ENCODE data around the gene KAZN. TPM values are rescaled to one million over a fixed set of nuclear protein-coding genes. Genes with fewer than 3 reads are reported as not detected.

Gene KAZN
- total and polyA plus RNA-seq, 2 experiments from 2014 or later = 7.9 to 15.6 TPM

- 87% methylated on average over 2 of the region's 2 CpGs for WGBS (ENCODE audit: low lambda C conversion rate, missing lambda C conversion rate)
These were observed 245.9 kb downstream of the KAZN start for GRCh38 chr1:14844356-14844755.

DNA sequence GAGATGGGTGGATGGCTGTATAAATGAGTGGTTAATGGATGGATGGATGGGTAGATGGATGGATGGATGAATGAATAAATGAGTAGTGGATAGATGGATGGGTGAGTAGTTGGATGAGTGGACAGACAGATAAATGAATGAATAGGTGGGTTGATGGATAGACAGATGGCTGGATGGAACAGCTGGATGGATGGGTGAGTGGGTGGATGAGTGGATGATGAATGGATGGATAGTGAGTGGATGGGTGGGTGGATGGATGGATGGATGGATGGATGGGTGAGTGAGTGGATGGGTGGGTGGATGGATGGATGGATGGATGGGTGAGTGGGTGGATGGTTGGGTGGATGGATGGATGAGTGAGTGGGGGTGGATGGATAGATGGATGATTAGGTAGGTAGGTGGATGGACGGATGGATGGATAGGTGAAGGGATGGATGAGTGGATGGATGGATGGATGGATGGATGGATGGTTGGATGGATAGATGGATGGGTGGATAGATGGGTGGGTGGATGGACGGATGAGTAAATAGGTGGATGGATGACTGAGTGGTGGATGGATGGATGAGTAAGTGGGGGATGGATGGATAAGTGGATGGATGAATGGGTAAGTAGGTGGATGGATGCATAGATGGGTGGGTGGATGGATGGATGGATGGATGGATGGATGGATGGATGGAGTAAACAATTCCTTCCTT, 246.6 kb downstream of the KAZN start:
- Histone ChIP-seq H3K27ac (no peak overlapping the region), H3K79me2 (no peaks in the 10 kb centered on the region), H4K20me1 (ENCODE audit: insufficient read depth, poor library complexity, severe bottlenecking) (no peaks in the 10 kb centered on the region), H2AFZ (no peak overlapping the region), H3K4me2 (no peak overlapping the region), H3K9me3 (ENCODE audit: low read depth) (peaks cover 7% of the 10 kb centered on the region), H3K9me2 (replicated peaks; ENCODE audit: insufficient read depth) (no peaks in the 10 kb centered on the region), H3K4me3 (no peak overlapping the region), H3K36me3 (replicated peaks; ENCODE audit: insufficient read depth, low read depth) (no peaks in the 10 kb centered on the region), H3K27me3 (no peaks in the 10 kb centered on the region), H3K4me1 (ENCODE audit: insufficient read depth) (no peaks in the 10 kb centered on the region)
- no peak for DNase-seq (ENCODE audit: low spot score)
- whole genome bisulfite sequencing (ENCODE audit: low lambda C conversion rate, missing lambda C conversion rate) = 94% methylated on average over 2 of the region's 2 CpGs
- TF ChIP-seq, protein P1, sequence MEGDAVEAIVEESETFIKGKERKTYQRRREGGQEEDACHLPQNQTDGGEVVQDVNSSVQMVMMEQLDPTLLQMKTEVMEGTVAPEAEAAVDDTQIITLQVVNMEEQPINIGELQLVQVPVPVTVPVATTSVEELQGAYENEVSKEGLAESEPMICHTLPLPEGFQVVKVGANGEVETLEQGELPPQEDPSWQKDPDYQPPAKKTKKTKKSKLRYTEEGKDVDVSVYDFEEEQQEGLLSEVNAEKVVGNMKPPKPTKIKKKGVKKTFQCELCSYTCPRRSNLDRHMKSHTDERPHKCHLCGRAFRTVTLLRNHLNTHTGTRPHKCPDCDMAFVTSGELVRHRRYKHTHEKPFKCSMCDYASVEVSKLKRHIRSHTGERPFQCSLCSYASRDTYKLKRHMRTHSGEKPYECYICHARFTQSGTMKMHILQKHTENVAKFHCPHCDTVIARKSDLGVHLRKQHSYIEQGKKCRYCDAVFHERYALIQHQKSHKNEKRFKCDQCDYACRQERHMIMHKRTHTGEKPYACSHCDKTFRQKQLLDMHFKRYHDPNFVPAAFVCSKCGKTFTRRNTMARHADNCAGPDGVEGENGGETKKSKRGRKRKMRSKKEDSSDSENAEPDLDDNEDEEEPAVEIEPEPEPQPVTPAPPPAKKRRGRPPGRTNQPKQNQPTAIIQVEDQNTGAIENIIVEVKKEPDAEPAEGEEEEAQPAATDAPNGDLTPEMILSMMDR (IDR thresholded peaks at IDR 0.05; ENCODE audit: poor library complexity) = no peak
- no peak for TF ChIP-seq EZH2 (IDR thresholded peaks at IDR 0.05; ENCODE audit: borderline replicate concordance)
- TF ChIP-seq EZH2phosphoT487 (IDR thresholded peaks at IDR 0.05; ENCODE audit: low read depth, severe bottlenecking, unreplicated experiment) = no peak

More at GRCh38 chr1:14844356-14844755, 245.9 kb downstream of the KAZN start:
- H3K27me3 ChIP-seq = no peaks in the 10 kb centered on the region
- H3K4me2 ChIP-seq = no peak overlapping the region
- H3K27ac ChIP-seq = no peak overlapping the region
- no peaks in the 10 kb centered on the region for H3K9me2 ChIP-seq (replicated peaks; ENCODE audit: insufficient read depth)
- TF ChIP-seq EZH2phosphoT487 (IDR thresholded peaks at IDR 0.05; ENCODE audit: low read depth, severe bottlenecking, unreplicated experiment) = no peak
- TF ChIP-seq, protein P1 (IDR thresholded peaks at IDR 0.05; ENCODE audit: poor library complexity) = no peak
- no peak for TF ChIP-seq EZH2 (IDR thresholded peaks at IDR 0.05; ENCODE audit: borderline replicate concordance)
- no peaks in the 10 kb centered on the region for H3K79me2 ChIP-seq
- H3K4me3 ChIP-seq = no peak overlapping the region
- H3K36me3 ChIP-seq (replicated peaks; ENCODE audit: insufficient read depth, low read depth) = no peaks in the 10 kb centered on the region
- H3K4me1 ChIP-seq (ENCODE audit: insufficient read depth) = no peaks in the 10 kb centered on the region
- H3K9me3 ChIP-seq (ENCODE audit: low read depth) = peaks cover 7% of the 10 kb centered on the region
- DNase-seq (ENCODE audit: low spot score) = no peak
- H4K20me1 ChIP-seq (ENCODE audit: insufficient read depth, poor library complexity, severe bottlenecking) = no peaks in the 10 kb centered on the region
- H2AFZ ChIP-seq = no peak overlapping the region

DNA sequence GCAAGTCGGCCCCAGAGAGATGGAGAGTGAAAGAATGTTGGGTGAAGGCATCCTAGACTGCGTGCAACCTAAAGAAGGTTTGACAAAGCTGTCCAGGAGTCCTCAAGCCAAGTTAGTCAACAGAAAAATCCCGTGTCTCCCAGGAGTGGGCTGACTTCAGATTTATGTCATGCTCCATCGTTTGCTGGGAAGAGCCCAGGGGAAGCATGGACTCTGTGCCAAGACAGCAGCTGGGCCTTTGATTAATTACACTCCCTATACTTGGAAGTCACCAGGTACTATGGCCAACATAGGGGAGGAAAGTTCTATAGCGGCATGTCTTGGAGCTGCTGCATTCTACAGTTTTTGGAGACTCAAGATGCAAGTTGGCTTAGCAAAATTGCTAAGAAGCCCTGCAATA, 247.4 kb downstream of the KAZN start:
- H3K79me2 ChIP-seq = no peaks in the 10 kb centered on the region
- 92% methylated on average over 5 of the region's 5 CpGs for WGBS (ENCODE audit: low lambda C conversion rate, missing lambda C conversion rate)

More for the DNA sequence above, 247.4 kb downstream of the KAZN start:
- Histone ChIP-seq H3K4me1 (ENCODE audit: insufficient read depth) (no peaks in the 10 kb centered on the region), H3K27me3 (no peaks in the 10 kb centered on the region), H3K4me3 (no peak overlapping the region), H3K27ac (no peak overlapping the region), H3K9me2 (replicated peaks; ENCODE audit: insufficient read depth) (no peaks in the 10 kb centered on the region), H2AFZ (no peak overlapping the region), H3K36me3 (replicated peaks; ENCODE audit: insufficient read depth, low read depth) (no peaks in the 10 kb centered on the region), H3K9me3 (ENCODE audit: low read depth) (peaks cover 7% of the 10 kb centered on the region), H3K4me2 (no peak overlapping the region), H4K20me1 (ENCODE audit: insufficient read depth, poor library complexity, severe bottlenecking) (no peaks in the 10 kb centered on the region)
- TF ChIP-seq, protein P1 (IDR thresholded peaks at IDR 0.05; ENCODE audit: poor library complexity) = no peak
- TF ChIP-seq EZH2 (IDR thresholded peaks at IDR 0.05; ENCODE audit: borderline replicate concordance) (no peak), EZH2phosphoT487 (IDR thresholded peaks at IDR 0.05; ENCODE audit: low read depth, severe bottlenecking, unreplicated experiment) (no peak)
- no peak for DNase-seq (ENCODE audit: low spot score)
